GM12873 (cell line): ENCODE measurements around the gene MSI2.

ENCODE experiments used
- TF ChIP-seq, protein P1 (sequence below): IDR thresholded peaks from 2 replicates; pipeline ENCODE4 v1.5.1; 2012; ENCODE audit warnings: low read depth, mild to moderate bottlenecking, moderate library complexity, low read length, control low read depth; ENCODE audit not compliant: insufficient read depth; ENCODE audit errors: missing control alignments

MSI2 gene

DNA sequence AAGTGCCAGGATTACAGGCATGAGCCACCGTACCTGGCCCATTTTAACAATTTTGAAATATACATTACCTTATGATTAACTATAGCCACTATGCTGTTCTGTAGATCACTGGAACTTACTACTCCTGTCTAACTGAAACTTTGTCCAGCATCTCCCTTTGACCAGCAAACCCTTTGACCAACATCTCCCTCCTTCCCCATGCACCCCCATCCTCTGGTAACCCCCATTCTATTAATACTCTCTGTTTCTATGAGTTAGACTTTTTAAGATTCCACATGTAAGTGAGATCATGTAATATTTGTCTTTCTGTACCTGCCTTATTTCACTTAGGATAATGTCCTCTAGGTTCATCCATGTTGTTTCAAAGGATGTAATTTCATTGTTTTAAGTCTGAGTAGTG, 178.0 kb downstream of the MSI2 start:
- TF ChIP-seq, protein P1, sequence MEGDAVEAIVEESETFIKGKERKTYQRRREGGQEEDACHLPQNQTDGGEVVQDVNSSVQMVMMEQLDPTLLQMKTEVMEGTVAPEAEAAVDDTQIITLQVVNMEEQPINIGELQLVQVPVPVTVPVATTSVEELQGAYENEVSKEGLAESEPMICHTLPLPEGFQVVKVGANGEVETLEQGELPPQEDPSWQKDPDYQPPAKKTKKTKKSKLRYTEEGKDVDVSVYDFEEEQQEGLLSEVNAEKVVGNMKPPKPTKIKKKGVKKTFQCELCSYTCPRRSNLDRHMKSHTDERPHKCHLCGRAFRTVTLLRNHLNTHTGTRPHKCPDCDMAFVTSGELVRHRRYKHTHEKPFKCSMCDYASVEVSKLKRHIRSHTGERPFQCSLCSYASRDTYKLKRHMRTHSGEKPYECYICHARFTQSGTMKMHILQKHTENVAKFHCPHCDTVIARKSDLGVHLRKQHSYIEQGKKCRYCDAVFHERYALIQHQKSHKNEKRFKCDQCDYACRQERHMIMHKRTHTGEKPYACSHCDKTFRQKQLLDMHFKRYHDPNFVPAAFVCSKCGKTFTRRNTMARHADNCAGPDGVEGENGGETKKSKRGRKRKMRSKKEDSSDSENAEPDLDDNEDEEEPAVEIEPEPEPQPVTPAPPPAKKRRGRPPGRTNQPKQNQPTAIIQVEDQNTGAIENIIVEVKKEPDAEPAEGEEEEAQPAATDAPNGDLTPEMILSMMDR, result no peak

DNA sequence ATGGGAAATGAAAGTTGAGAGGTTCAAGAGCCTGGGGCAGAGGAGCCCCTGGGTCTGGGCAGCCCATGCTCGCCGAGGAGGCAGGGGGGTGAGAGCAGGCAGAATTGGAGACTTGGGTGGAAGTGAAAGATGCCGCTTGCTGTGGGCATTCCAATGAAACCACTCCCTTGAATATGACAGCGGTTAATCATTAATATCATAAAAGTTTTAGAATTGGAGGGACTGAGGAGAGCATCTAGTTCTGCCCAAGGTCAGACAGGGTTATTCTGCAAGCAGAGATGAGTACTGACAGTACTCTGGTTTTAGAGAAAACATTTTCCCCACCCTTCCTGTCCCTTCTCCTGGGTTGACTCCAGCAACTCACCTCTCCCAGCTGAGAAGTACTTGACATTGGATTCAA, 180.2 kb downstream of the MSI2 start:
- TF ChIP-seq, protein P1, result no peak

DNA sequence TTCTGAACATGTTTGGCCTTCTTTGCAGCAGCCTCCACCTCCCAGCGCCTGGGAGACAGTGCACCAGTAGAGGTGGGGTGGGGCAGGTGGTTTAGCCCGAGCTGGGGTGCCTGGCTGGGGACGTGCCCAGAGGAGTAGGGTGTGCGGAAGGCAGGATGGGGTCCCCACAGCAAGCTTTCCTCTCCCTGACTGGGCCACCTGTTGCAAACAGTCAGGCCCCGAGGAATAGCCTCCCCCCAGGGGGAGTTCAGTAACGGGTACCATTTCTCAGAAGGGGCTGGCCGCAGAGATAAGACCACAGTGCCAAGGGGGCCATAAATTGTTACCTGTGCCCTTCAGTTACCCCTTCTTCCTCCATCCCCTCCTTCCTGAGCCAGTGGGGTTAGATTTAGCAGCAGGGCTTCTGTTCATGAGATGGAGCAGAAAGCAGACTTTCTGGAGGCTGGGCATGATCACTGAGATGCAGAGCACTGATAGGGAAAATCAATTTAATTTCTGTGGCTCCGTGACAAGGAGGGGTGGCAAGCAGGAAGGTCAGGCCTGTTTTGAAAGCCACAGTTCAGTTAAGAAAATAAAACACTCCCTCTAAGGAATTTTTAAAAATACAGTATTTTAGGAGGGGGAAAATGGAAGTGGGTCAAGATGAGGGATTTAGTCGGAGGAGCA, 181.9 kb downstream of the MSI2 start:
- TF ChIP-seq, protein P1, result no peak

DNA sequence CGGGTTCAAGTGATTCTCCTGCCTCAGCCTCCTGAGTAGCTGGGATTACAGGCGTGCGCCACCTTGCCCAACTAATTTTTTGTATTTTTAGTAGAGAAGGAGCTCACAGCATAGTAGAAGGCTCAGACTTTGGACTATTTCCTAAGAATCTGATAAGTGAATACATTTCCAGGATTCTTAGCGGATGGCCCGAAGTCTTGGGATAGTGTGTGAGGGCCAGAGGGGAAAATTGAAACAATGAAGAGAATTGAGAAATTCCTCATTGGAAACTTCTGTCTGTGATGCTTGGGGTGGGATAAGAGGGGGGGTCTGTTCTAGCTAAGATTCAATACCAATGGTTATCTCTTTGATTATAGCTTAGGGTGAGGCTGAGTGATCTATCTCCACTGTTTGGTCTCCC, 183.3 kb downstream of the MSI2 start:
- TF ChIP-seq, protein P1, result no peak

DNA sequence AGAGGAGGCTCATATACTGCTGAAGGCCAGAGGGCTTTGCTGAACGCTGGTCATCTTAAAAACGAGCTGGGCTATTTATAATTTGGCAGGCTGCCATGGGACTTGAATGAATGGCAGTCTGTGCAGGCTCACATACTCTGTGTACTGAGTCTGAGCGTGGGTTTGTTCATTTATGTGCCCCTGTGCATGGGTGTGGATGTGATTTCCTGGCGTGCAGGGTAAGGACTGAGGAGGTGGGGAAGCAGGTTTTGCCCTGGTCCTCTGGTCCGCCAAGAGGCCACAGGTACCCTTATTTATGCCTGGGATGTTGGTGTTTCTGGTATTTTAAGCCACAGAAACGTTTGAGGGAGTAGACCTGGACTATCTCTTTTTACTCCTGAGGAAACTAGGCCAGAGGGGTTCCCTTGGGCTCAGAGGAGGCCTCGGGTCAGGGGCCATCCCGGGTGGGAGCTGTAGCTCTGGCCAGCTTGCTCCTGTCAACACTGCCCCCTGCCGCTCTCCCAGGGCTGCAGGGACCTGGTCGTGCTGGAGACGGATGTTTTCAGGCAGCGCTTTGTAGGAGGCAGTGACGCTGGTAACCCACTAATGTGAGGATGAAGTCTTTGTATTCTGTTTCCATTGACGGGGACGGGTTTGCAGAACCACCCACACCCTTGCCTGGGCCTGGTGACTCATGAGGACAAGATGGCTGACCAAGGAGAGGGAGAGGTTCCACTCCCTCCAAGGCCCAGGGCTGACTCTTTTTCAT, 184.4 kb downstream of the MSI2 start:
- TF ChIP-seq, protein P1, result peak; percentile 56

DNA sequence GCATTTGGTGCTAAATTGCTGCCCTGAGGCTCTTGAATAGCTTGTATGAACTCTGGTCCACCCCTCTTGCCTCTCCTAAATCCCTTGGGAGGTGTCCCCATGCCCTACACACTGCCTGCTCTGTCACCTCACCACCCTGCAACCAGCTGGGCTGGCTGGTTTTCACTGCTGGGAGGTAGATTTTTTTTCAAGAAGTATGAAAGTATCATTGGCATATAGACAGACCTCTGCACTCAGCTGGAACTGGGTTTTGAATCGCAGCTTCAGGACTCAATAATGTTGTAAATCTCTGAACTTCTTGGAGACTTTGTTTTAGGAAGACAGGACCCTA, 184.9 kb downstream of the MSI2 start:
- TF ChIP-seq, protein P1, result no peak

DNA sequence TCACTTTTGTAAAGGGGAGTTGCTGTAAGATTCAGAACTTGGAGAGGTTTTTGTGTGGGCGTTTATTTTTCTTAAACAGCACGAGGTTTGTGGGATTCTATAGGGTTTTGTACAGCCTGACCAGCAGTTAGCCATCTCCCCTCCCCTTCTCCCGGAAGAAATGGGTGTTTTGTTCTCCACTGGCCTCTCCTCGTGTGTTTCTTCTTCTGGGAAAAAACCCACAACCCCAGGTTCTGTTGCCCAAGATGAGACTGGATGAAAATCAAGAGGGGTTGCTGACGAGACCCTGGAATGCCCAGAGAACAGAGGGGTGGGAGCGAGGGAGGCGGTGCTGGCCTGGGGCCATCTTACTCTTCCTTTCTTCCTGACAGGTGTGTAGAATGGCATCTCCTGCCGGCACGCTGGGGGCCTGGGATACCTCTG, 186.1 kb downstream of the MSI2 start:
- TF ChIP-seq, protein P1, result no peak
